ENCODE results near the gene FLVCR1.

GRCh38 chr1:212902054-212902453, 44.0 kb downstream of the FLVCR1 start:
- TF ChIP-seq CTCF (IDR thresholded peaks at IDR 0.05) (no peak), POLR2A (IDR thresholded peaks at IDR 0.05) (no peak)

Measured in right lobe of liver (tissue), 4 donors.